Measurements from ENCODE around the gene SIX1.

SIX1 gene

DNA sequence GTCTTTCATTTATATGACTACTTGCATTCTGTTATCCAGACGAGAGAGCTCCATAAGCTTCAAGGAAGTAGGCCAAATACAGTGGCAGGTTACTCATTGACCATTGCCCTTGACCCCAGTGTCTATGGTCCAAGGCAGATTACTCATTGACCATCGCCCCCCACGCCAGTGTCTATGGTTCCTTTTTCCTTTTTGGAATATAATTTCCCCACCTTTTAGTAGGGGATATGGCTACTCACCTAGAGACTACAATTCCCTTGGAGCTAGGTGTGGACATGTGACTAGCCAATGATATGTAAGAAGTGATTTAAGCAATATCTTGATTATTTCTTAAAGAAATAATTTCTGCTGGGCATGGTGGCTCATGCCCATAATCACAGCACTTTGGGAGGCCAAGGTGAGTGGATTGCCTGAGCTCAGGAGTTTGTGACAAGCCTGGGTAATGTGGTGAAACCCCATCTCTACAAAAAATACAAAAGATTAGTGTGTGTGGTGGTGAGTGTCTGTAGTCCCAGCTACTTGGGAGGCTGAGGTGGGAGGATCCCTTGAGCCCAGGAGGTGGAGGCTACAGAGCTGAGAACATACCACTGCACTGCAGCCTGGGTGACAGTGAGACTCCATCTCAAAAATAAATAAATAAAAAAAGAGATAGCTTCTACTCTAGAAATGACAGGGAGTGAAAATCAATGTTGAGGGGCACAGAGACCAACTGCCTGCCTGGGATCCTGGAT lies 42.3 kb upstream of the SIX1 start:
- TF ChIP-seq ISL1 (CRISPR knock-in tag; IDR thresholded peaks at IDR 0.05) (no peak), ARNTL (CRISPR knock-in tag; IDR thresholded peaks at IDR 0.05; ENCODE audit: borderline replicate concordance, low read depth) (no peak), ZFP30 (CRISPR knock-in tag; IDR thresholded peaks at IDR 0.05) (no peak), CSDC2 (CRISPR knock-in tag; IDR thresholded peaks at IDR 0.05) (no peak), ZC3H10 (CRISPR knock-in tag; IDR thresholded peaks at IDR 0.05) (no peak), ZNF565 (CRISPR knock-in tag; conservative IDR thresholded peaks at IDR 0.05; ENCODE audit: low read depth) (no peak), ZNF8 (CRISPR knock-in tag; IDR thresholded peaks at IDR 0.05) (no peak), ZFP3 (CRISPR knock-in tag; IDR thresholded peaks at IDR 0.05) (no peak), TOX (CRISPR knock-in tag; IDR thresholded peaks at IDR 0.05; ENCODE audit: borderline replicate concordance) (no peak), PPARA (CRISPR knock-in tag; IDR thresholded peaks at IDR 0.05; ENCODE audit: borderline replicate concordance) (no peak), GLIS3 (CRISPR knock-in tag; IDR thresholded peaks at IDR 0.05) (no peak), TCF4 (CRISPR knock-in tag; IDR thresholded peaks at IDR 0.05; ENCODE audit: borderline replicate concordance) (no peak)
- TF ChIP-seq, protein P1, sequence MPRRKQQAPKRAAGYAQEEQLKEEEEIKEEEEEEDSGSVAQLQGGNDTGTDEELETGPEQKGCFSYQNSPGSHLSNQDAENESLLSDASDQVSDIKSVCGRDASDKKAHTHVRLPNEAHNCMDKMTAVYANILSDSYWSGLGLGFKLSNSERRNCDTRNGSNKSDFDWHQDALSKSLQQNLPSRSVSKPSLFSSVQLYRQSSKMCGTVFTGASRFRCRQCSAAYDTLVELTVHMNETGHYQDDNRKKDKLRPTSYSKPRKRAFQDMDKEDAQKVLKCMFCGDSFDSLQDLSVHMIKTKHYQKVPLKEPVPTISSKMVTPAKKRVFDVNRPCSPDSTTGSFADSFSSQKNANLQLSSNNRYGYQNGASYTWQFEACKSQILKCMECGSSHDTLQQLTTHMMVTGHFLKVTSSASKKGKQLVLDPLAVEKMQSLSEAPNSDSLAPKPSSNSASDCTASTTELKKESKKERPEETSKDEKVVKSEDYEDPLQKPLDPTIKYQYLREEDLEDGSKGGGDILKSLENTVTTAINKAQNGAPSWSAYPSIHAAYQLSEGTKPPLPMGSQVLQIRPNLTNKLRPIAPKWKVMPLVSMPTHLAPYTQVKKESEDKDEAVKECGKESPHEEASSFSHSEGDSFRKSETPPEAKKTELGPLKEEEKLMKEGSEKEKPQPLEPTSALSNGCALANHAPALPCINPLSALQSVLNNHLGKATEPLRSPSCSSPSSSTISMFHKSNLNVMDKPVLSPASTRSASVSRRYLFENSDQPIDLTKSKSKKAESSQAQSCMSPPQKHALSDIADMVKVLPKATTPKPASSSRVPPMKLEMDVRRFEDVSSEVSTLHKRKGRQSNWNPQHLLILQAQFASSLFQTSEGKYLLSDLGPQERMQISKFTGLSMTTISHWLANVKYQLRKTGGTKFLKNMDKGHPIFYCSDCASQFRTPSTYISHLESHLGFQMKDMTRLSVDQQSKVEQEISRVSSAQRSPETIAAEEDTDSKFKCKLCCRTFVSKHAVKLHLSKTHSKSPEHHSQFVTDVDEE (CRISPR knock-in tag; IDR thresholded peaks at IDR 0.05) = no peak
- TF ChIP-seq, protein P2, sequence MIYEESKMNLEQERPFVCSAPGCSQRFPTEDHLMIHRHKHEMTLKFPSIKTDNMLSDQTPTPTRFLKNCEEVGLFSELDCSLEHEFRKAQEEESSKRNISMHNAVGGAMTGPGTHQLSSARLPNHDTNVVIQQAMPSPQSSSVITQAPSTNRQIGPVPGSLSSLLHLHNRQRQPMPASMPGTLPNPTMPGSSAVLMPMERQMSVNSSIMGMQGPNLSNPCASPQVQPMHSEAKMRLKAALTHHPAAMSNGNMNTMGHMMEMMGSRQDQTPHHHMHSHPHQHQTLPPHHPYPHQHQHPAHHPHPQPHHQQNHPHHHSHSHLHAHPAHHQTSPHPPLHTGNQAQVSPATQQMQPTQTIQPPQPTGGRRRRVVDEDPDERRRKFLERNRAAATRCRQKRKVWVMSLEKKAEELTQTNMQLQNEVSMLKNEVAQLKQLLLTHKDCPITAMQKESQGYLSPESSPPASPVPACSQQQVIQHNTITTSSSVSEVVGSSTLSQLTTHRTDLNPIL (CRISPR knock-in tag; IDR thresholded peaks at IDR 0.05; ENCODE audit: low read depth) = no peak
- TF ChIP-seq, protein P3, sequence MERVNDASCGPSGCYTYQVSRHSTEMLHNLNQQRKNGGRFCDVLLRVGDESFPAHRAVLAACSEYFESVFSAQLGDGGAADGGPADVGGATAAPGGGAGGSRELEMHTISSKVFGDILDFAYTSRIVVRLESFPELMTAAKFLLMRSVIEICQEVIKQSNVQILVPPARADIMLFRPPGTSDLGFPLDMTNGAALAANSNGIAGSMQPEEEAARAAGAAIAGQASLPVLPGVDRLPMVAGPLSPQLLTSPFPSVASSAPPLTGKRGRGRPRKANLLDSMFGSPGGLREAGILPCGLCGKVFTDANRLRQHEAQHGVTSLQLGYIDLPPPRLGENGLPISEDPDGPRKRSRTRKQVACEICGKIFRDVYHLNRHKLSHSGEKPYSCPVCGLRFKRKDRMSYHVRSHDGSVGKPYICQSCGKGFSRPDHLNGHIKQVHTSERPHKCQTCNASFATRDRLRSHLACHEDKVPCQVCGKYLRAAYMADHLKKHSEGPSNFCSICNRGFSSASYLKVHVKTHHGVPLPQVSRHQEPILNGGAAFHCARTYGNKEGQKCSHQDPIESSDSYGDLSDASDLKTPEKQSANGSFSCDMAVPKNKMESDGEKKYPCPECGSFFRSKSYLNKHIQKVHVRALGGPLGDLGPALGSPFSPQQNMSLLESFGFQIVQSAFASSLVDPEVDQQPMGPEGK (CRISPR knock-in tag; IDR thresholded peaks at IDR 0.05; ENCODE audit: borderline replicate concordance) = no peak
- TF ChIP-seq, protein P4, sequence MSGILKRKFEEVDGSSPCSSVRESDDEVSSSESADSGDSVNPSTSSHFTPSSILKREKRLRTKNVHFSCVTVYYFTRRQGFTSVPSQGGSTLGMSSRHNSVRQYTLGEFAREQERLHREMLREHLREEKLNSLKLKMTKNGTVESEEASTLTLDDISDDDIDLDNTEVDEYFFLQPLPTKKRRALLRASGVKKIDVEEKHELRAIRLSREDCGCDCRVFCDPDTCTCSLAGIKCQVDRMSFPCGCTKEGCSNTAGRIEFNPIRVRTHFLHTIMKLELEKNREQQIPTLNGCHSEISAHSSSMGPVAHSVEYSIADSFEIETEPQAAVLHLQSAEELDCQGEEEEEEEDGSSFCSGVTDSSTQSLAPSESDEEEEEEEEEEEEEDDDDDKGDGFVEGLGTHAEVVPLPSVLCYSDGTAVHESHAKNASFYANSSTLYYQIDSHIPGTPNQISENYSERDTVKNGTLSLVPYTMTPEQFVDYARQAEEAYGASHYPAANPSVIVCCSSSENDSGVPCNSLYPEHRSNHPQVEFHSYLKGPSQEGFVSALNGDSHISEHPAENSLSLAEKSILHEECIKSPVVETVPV (CRISPR knock-in tag; IDR thresholded peaks at IDR 0.05) = no peak
- TF ChIP-seq, protein P5, sequence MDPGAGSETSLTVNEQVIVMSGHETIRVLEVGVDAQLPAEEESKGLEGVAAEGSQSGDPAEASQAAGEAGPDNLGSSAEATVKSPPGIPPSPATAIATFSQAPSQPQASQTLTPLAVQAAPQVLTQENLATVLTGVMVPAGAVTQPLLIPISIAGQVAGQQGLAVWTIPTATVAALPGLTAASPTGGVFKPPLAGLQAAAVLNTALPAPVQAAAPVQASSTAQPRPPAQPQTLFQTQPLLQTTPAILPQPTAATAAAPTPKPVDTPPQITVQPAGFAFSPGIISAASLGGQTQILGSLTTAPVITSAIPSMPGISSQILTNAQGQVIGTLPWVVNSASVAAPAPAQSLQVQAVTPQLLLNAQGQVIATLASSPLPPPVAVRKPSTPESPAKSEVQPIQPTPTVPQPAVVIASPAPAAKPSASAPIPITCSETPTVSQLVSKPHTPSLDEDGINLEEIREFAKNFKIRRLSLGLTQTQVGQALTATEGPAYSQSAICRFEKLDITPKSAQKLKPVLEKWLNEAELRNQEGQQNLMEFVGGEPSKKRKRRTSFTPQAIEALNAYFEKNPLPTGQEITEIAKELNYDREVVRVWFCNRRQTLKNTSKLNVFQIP (CRISPR knock-in tag; IDR thresholded peaks at IDR 0.05; ENCODE audit: borderline replicate concordance, low read depth) = no peak
- no peak for ATAC-seq

DNA sequence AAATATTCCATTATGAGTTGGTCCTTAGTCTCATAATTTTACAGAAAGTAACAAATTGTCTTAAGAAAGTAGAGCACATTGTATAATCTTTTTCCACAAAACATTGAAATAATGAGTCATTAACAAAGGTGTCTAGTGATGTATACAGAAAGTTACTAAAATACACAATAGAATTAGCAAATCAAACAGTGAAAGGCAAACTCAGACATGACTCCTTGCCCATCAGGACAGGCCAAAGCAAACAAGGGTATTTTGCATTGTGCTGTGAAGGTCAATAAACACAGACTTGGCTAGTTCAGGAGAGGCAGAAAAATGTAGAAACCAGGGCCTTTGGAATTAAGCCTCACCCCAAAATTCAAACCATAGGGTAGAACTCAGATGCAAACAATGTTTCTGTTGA lies 37.6 kb upstream of the SIX1 start:
- no peak for ATAC-seq
- TF ChIP-seq PPARA (CRISPR knock-in tag; IDR thresholded peaks at IDR 0.05; ENCODE audit: borderline replicate concordance) = no peak
- TF ChIP-seq CSDC2 (CRISPR knock-in tag; IDR thresholded peaks at IDR 0.05) = no peak
- no peak for TF ChIP-seq TOX (CRISPR knock-in tag; IDR thresholded peaks at IDR 0.05; ENCODE audit: borderline replicate concordance)
- TF ChIP-seq, protein P5 (CRISPR knock-in tag; IDR thresholded peaks at IDR 0.05; ENCODE audit: borderline replicate concordance, low read depth) = no peak
- no peak for TF ChIP-seq GLIS3 (CRISPR knock-in tag; IDR thresholded peaks at IDR 0.05)
- TF ChIP-seq, protein P3 (CRISPR knock-in tag; IDR thresholded peaks at IDR 0.05; ENCODE audit: borderline replicate concordance) = no peak
- no peak for TF ChIP-seq ARNTL (CRISPR knock-in tag; IDR thresholded peaks at IDR 0.05; ENCODE audit: borderline replicate concordance, low read depth)
- TF ChIP-seq RARB (CRISPR knock-in tag; IDR thresholded peaks at IDR 0.05) = no peak
- no peak for TF ChIP-seq ZNF565 (CRISPR knock-in tag; conservative IDR thresholded peaks at IDR 0.05; ENCODE audit: low read depth)
- TF ChIP-seq, protein P1 (CRISPR knock-in tag; IDR thresholded peaks at IDR 0.05) = no peak
- no peak for TF ChIP-seq OSR1 (CRISPR knock-in tag; IDR thresholded peaks at IDR 0.05)
- TF ChIP-seq ZNF8 (CRISPR knock-in tag; IDR thresholded peaks at IDR 0.05) = no peak
- TF ChIP-seq, protein P4 (CRISPR knock-in tag; IDR thresholded peaks at IDR 0.05) = no peak

Data from SK-N-SH treated with all-trans-retinoic acid at 6 μM for 48 hours (cell line).